Measurements from ENCODE around the gene PPP6R2.
A peak's percentile ranks its signal among the peaks of the same experiment; 100 is the strongest.

DNA sequence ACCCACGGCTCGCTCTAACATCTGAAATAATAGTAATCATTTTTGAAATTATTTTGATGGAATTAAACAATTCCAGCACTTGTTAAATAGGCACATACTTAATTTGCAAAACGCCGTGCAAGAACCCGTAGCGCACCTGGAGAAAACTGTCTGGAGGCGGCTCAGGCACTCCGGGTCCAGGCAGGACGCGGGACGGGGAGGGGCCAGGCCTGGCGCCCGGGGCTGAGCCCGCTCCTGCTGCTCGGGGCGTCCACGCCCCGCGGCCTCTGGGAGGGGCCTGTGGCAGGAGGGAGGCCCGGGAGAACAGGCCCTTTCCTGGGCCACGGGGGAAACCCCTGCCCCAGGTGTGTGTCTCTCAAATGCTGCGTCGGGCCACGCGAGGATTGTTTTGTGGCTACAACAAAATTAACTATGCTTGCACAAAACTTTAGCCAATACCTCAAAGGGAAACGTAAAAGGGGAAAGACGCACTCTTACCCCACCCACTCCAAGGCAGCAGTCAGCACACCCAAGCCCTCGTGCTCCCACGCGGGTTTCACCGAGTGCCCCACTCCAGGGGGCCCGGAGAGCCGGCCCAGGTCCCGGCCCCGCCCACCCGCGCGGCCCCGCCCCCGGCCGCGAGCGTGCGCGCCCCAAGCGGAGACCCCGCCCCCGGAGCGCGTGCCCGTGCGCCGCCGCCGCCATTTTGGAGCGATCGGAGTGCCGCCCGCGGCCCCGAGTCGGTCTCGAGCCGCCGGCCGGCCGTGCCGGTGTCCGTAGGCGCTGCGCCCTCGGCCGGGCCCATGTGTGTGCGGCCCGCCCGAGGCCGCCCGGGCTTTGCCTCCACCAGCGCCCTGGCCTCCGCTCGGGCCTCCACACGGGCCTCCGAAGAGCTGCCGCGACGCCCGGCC lies at the start of gene PPP6R2:
- TF ChIP-seq POLR2A (IDR thresholded peaks at IDR 0.05) = peak in 1 of 2 donors; percentile 49
- TF ChIP-seq, protein P1, sequence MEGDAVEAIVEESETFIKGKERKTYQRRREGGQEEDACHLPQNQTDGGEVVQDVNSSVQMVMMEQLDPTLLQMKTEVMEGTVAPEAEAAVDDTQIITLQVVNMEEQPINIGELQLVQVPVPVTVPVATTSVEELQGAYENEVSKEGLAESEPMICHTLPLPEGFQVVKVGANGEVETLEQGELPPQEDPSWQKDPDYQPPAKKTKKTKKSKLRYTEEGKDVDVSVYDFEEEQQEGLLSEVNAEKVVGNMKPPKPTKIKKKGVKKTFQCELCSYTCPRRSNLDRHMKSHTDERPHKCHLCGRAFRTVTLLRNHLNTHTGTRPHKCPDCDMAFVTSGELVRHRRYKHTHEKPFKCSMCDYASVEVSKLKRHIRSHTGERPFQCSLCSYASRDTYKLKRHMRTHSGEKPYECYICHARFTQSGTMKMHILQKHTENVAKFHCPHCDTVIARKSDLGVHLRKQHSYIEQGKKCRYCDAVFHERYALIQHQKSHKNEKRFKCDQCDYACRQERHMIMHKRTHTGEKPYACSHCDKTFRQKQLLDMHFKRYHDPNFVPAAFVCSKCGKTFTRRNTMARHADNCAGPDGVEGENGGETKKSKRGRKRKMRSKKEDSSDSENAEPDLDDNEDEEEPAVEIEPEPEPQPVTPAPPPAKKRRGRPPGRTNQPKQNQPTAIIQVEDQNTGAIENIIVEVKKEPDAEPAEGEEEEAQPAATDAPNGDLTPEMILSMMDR (IDR thresholded peaks at IDR 0.05) = peak in 2 of 6 experiments; percentile 7 to 16
